Ascending aorta (tissue), 2 donors: ENCODE measurements around the gene C5orf46. TPM values are rescaled to one million over a fixed set of nuclear protein-coding genes. Genes with fewer than 3 reads are reported as not detected.
"Not testable (repeated sequence)": the region's sequence is repeated elsewhere in the genome, so short reads cannot be mapped to it uniquely, and the experiment has no call there.

Experiments
- DNase-seq, 2 donors: peaks; one replicate each; pipeline ENCODE4 v3.0.0-alpha.2; 2019; ENCODE audit warnings: low spot score in 2 of 2
- H3K27ac ChIP-seq, 2 donors: fragments of 200-600 bp; sonication (generic); one replicate each; pipeline ENCODE4 v1.5.1; 2016 to 2017; ENCODE audit warnings: mild to moderate bottlenecking in 1 of 2
- H3K27me3 ChIP-seq: fragments of 200-600 bp; sonication (generic); one replicate; pipeline ENCODE4 v1.5.1; 2017
- H3K36me3 ChIP-seq, 2 donors: fragments of 200-600 bp; sonication (generic); one replicate each; pipeline ENCODE4 v1.5.1; 2016
- H3K4me1 ChIP-seq, 2 donors: fragments of 200-600 bp; sonication (generic); one replicate each; pipeline ENCODE4 v1.5.1; 2016 to 2017; ENCODE audit warnings: mild to moderate bottlenecking in 1 of 2
- H3K4me3 ChIP-seq, 2 donors: fragments of 200-600 bp; sonication (generic); one replicate each; pipeline ENCODE4 v1.5.1; 2016 to 2017; ENCODE audit warnings: mild to moderate bottlenecking in 1 of 2
- H3K9me3 ChIP-seq, 2 donors: fragments of 200-600 bp; sonication (generic); one replicate each; pipeline ENCODE4 v1.5.1; 2016
- CTCF ChIP-seq, 3 experiments: fragments of 200-600 bp in 2 of 3; fragments of 450-650 bp in 1 of 3; sonication (generic) in 2 of 3; IDR thresholded peaks; one replicate each; pipeline ENCODE4 v1.5.1; 2016 to 2019; ENCODE audit warnings: antibody characterized with exemption in 3 of 3, mild to moderate bottlenecking in 1 of 3, moderate library complexity in 1 of 3
- intact Hi-C: fragments of 100-400 bp; cut with DNase I; formaldehyde crosslinking; loops from one replicate; pipeline ENCODE4 v1.15.1; 2023
- total RNA-seq: library from RNA; depleted of rRNA; stranded (reverse); fragments of >200 nt; gene quantifications from one replicate; pipeline ENCODE4 v1.1.0, GENCODE V29; 2016

Gene C5orf46
- 62.8 TPM for total RNA-seq

- Histone ChIP-seq H3K9me3 (no peaks in the 10 kb centered on the region), H3K36me3 (no peaks in the 10 kb centered on the region), H3K27ac (peak within 1 kb of the TSS; percentile 82 to 95), H3K4me3 (peak within 1 kb of the TSS; percentile 13 to 51), H3K4me1 (peaks cover 0 to 14% of the 10 kb centered on the region in 2 donors), H3K27me3 (no peaks in the 10 kb centered on the region)
- intact Hi-C loops: no loop called here
- DNase-seq: no peak
- TF ChIP-seq CTCF (IDR thresholded peaks at IDR 0.05): no peak
These were observed at the start of gene C5orf46 for GRCh38 chr5:147906326-147907095. Gene C5orf46 (minus strand): TSS chr5:147906538. CDS start chr5:147906501, 37 bp downstream.

- Histone ChIP-seq H3K27me3 (no peaks in the 10 kb centered on the region), H3K4me3 (no peak overlapping the region), H3K27ac (no peak overlapping the region), H3K9me3 (no peaks in the 10 kb centered on the region), H3K4me1 (no peaks in the 10 kb centered on the region), H3K36me3 (no peaks in the 10 kb centered on the region)
- no peak for DNase-seq
- intact Hi-C loops: loop anchor here (10.0 kb wide), 1 partner anchor 770 kb away; no protein-coding TSS in a partner anchor
- no peak for TF ChIP-seq CTCF (IDR thresholded peaks at IDR 0.05)
These were observed 48.6 kb upstream of the C5orf46 start for GRCh38 chr5:147954971-147955370.

- H3K27me3 ChIP-seq: no peaks in the 10 kb centered on the region
These were observed 43.6 kb upstream of the C5orf46 start for GRCh38 chr5:147949711-147950573.

DNA sequence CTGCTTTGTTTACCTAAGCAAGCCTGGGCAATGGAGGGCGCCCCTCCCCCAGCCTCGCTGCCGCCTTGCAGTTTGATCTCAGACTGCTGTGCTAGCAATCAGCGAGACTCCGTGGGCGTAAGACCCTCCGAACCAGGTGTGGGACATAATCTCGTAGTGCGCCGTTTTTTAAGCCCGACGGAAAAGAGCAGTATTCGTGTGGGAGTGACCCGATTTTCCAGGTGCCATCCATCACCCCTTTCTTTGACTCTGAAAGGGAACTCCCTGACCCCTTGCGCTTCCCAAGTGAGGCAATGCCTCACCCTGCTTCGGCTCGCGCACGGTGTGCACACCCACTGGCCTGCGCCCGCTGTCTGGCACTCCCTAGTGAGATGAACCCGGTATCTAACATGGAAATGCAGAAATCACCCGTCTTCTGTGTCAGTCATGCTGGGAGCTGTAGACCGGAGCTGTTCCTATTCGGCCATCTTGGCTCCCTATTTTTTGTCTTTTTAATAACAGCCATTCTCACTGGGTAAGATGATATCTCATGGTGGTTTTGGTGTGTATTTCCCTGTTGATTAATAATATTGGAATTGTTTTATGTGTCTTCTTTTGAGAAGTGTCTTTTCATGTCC is 40.4 kb upstream of the C5orf46 start:
- H3K4me3 ChIP-seq, H3K9me3 ChIP-seq, H3K27ac ChIP-seq, H3K36me3 ChIP-seq, intact Hi-C loops, H3K27me3 ChIP-seq, DNase-seq, H3K4me1 ChIP-seq: not testable (repeated sequence)

More at GRCh38 chr5:147949711-147950573, 43.6 kb upstream of the C5orf46 start:
- Histone ChIP-seq H3K4me1 (no peaks in the 10 kb centered on the region), H3K4me3 (no peak overlapping the region), H3K27ac (no peak overlapping the region), H3K9me3 (no peaks in the 10 kb centered on the region), H3K36me3 (no peaks in the 10 kb centered on the region)
- DNase-seq: no peak
- intact Hi-C loops: loop anchor here (10.0 kb wide), 1 partner anchor 775 kb away; no protein-coding TSS in a partner anchor
- peak; percentile 31 to 61 (median 51) for TF ChIP-seq CTCF (IDR thresholded peaks at IDR 0.05)

- no peaks in the 10 kb centered on the region for H3K9me3 ChIP-seq
- TF ChIP-seq CTCF (IDR thresholded peaks at IDR 0.05): no peak
- intact Hi-C loops: loop anchor here (10.0 kb wide), 1 partner anchor 315 kb away; no protein-coding TSS in a partner anchor
- no peak overlapping the region for H3K27ac ChIP-seq
- no peaks in the 10 kb centered on the region for H3K27me3 ChIP-seq
- H3K36me3 ChIP-seq: no peaks in the 10 kb centered on the region
- DNase-seq: no peak
- H3K4me3 ChIP-seq: no peak overlapping the region
- H3K4me1 ChIP-seq: peaks cover 0 to 3% of the 10 kb centered on the region in 2 donors
These were observed 33.2 kb upstream of the C5orf46 start for GRCh38 chr5:147939431-147940114.
